B cell (primary cell): ENCODE measurements around the gene ETV3. TPM values are rescaled to one million over a fixed set of nuclear protein-coding genes. Genes with fewer than 3 reads are reported as not detected.

Experiments
- polyA plus RNA-seq: library from polyadenylated mRNA; depleted of rRNA; stranded (reverse); fragments of >200 nt; gene quantifications from 2 replicates; pipeline ENCODE4 v1.2.3, GENCODE V29; 2012
- total RNA-seq, 2 donors: library from RNA; stranded (reverse); fragments of 120-200 nt in 1 of 2; gene quantifications; 1 replicate in 1 of 2; 2 replicates in 1 of 2; pipeline versions ENCODE4 v1.2.3 to v1.2.4, GENCODE V29; 2013 to 2022

The ETV3 gene
- total and polyA plus RNA-seq, 2 donors (not counting 1 experiment from before 2014, with no cell fraction given): 16.7 to 34.1 TPM

Other genes starting within 250 kb of the ETV3 start
- gene PEAR1, start 244.7 kb downstream of the ETV3 start, total RNA-seq: not detected in 2 replicates
- gene PEAR1, start 244.7 kb downstream of the ETV3 start, polyA plus RNA-seq: 0.03 and 0.09 TPM in 2 replicates
- not detected in 2 replicates for gene LRRC71, start 217.8 kb downstream of the ETV3 start, total RNA-seq
- gene LRRC71, start 217.8 kb downstream of the ETV3 start, polyA plus RNA-seq: not detected in 2 replicates
- 1.0 and 2.2 TPM in 2 replicates for gene ARHGEF11, start 92.7 kb downstream of the ETV3 start, total RNA-seq
- gene ARHGEF11, start 92.7 kb downstream of the ETV3 start, polyA plus RNA-seq: 3.7 and 4.6 TPM in 2 replicates
- not detected in 2 replicates for gene ETV3L, start 38.6 kb downstream of the ETV3 start, total RNA-seq
- not detected in 2 replicates for gene ETV3L, start 38.6 kb downstream of the ETV3 start, polyA plus RNA-seq